NCI-H1105 treated with DMSO at 0.1 percent for 48 hours (cell line): ENCODE results near the gene TBX20.

Experiments
- DNase-seq: peaks from one replicate; lab custom pipeline; 2025; lab: John Stamatoyannopoulos, UW

TBX20 gene, protein sequence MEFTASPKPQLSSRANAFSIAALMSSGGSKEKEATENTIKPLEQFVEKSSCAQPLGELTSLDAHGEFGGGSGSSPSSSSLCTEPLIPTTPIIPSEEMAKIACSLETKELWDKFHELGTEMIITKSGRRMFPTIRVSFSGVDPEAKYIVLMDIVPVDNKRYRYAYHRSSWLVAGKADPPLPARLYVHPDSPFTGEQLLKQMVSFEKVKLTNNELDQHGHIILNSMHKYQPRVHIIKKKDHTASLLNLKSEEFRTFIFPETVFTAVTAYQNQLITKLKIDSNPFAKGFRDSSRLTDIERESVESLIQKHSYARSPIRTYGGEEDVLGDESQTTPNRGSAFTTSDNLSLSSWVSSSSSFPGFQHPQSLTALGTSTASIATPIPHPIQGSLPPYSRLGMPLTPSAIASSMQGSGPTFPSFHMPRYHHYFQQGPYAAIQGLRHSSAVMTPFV

DNA sequence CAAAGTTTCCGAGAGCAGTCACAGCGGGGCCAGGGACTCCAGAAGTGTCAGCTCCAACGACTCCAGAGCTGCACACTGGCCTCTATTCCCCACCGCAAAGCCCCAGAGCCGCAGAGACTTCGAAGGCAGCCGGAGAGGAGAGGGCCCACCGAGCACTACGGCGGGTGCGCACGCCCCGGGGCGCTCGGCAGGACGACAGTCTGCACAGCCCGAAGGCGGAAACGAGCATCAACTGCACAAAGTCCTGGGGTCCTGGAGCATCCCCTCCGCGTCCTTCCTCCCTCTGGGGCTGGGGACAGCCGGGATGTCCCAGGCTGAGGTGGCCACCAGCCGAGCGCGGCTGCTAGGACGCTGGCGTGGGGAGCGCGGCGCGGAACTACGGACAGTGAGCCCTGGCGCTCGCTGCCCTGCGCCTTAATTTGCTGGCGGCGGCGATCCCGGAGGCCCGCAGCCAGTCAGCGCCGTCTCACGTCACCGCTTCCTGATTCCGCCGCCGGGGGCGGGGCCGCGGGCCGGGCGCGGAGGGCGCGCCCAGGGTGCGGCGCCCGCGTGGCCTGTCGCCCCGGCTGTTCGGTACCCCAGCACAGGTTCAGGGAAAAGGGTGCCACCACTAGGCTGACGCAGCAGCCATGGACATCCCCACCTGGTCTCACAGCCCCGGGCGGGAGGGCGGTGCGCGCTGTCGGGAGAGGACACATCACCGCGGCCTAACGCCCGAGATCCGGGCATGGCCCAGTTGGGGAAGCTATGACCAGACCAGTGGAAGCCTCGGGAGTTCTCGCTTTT, at the start of gene TBX20:
Gene TBX20, minus strand, starts transcription at position 391 of the 786 bp plus-strand sequence. CDS start 480 bp downstream, outside the sequence.
- DNase-seq, result no peak

DNA sequence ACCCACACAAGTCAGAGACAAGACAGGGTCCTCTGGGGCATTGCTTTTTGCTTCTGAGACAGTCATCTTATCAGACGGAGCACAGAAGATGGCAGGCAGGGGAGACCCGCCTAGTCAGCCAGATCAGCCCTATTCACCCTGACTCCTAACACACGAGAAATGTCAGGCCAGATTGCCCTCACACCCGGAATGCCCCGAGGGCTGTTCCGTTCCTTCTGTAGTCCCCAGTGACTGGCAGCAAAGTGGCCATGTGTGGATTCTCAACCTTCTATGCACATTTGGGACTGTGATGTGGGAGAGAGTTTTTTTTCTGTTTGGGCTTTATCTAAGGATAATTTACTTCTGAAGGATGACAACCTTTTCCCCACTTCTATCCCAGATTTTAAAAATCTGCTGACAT, 35.5 kb upstream of the TBX20 start:
- DNase-seq, result no peak

DNA sequence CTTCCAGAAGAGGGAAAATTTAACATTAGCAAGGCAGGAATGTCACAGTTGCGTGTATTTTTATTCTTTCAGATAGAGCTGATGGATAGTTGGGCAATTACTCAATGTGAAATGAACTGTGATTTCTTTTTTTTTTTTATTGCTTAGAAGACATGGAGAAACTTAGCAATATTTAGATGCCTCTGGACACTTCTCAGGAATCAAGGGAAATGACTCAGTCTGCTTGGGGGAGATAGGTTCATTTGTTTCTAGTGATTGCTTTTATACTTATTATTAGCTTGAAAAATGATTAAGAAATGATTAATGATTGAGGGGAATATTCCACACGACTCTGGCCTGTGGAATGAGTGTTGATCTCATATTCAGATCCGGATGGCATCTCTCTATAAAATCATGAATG, 33.1 kb upstream of the TBX20 start:
- DNase-seq, result no peak

DNA sequence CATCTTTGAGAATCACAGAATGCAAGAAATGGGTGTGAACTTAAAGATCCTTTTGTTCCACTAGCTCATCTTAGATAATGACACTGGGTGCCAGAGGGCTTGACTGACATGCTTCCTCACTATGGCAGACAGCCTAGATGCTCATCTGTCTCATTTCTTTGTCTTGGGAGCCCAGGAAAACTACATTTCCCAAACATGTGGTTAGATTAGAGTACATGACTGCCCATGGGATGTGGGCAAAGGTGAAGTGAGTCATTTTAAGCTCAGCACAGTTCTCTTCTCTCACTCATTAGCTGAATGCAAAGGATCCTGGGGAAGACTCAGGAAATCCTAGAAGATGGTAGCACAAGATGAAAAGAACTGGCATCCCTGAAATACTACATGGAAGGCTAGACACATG, 32.5 kb upstream of the TBX20 start:
- no peak for DNase-seq

DNA sequence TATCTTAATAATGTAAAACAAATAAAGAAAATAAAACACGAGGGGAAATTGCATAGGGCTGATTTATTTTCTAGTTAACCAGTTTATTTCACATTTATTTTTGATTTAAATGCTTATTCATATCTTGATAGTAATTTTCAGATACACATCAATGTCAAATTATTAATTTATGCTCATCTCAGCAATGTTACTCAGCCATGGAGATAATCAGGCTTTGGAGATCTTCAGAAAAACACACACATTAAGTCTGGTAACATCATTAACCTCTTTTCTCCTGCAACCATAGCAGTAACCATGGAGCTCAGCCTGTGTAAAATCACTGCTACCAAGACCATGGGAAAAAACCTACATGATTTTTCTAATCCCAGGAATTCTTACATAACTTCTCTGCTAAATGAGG, 31.9 kb upstream of the TBX20 start:
- DNase-seq, result no peak

DNA sequence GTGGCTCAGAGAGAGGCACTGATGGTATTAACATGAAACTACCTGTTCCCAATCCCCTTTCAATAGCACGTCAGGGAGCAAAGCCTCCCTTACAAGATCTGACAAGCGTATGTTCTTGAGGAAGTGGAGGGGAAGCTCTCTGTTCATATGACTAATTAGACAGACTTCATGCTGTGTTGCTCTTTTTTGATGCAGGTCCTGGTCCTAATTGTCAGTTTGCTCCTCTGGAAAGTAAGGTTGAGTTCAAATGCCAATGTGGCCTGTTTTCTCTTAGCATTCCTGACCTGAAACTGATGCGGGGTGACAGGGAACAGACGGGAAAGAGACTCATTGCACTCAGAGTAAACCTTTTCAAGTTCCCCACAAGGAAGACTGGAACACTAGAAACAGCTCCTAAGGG, 27.0 kb upstream of the TBX20 start:
- no peak for DNase-seq

DNA sequence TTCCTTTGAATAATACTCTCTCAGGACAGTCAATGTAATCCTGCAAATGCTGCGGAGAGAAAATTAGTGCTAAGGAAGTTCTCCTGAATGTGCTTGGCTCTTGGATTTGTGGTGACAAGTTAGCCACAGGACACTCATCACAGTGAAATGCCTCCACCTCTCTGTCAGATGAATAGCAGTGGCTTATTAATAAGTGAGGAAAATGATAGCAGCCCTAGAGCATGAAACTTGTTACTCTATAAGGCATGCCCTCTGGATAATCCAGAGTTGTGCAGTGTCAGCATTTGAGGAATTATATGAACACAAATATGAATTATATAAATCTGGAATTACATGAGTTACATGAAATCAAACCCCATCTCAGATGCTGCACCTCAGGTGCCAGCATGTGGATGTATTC, 23.5 kb upstream of the TBX20 start:
- DNase-seq, result no peak

DNA sequence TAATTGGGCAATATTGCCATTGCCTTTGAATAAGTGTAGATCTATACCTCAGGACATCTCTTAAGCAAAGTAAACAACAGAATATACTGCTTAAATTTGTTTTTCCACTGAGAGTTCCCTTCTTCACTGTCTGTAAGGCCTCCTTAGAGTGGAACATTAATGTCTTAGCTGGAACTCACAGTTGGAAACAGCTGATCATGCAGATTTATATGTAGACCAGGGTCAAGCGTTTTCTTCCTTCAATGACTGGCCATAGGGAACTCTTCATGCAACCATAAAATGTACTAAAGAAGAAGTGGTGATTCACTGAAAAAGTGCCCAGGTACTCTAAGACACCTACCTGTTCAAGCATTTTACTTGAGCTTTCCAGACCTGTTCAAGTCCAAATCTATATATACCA, 18.3 kb upstream of the TBX20 start:
- no peak for DNase-seq

DNA sequence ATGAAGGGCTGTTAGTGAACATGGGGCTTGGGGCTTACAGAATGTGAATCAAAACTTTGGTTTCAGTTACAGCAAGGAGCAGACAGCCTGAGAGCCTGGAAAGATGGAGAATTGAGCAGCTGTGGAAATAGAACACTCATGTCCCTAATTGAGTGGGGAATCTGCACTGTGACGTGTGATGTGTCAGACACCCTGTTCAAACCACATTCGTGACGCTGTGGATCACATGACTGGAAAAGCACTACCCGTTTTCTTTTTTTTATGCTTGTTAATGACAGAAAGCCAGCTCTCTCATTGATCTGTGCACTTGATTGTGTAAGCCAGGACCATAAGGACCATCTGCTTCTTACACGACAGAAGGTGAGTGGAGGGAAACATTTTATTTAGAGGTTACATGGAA, 15.1 kb upstream of the TBX20 start:
- no peak for DNase-seq

DNA sequence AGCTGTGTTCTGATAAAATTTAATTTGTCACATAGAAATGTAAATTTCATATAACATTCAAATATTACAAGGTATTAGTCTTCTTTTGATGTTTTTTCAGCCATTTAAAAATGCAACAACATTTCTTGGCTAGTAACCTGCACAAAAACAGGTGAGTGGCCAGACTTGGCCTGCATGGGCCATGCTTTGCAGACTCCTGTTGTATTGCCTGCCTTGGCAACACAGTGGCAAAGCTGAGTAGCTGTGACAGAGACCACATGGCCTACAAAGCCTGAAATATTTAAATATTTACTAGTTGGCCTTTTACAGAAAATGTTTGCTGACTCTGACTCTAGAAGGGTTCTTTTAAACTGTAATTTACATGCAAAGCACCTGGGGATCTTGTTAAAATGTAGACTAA, 13.5 kb upstream of the TBX20 start:
- no peak for DNase-seq

DNA sequence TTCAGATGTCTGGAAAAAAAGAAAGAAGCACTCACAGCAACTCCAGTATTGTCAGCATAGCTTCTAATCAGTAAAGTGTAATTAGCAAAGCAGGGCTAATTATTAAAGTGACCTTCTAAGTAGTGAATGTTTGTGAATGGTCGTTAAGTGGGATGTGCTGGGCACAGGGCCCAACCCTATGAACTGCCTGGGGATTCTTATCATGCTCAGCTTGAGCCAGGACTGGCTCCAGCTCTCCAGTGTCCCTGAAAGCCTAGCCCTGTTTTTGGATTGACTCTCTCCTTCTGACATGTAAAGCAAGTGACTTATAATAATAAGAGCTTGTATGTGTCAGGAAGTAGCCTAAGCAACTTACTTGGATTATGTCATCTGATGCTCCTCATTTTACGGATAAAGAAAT, 9.5 kb upstream of the TBX20 start:
- DNase-seq, result peak; percentile 88

DNA sequence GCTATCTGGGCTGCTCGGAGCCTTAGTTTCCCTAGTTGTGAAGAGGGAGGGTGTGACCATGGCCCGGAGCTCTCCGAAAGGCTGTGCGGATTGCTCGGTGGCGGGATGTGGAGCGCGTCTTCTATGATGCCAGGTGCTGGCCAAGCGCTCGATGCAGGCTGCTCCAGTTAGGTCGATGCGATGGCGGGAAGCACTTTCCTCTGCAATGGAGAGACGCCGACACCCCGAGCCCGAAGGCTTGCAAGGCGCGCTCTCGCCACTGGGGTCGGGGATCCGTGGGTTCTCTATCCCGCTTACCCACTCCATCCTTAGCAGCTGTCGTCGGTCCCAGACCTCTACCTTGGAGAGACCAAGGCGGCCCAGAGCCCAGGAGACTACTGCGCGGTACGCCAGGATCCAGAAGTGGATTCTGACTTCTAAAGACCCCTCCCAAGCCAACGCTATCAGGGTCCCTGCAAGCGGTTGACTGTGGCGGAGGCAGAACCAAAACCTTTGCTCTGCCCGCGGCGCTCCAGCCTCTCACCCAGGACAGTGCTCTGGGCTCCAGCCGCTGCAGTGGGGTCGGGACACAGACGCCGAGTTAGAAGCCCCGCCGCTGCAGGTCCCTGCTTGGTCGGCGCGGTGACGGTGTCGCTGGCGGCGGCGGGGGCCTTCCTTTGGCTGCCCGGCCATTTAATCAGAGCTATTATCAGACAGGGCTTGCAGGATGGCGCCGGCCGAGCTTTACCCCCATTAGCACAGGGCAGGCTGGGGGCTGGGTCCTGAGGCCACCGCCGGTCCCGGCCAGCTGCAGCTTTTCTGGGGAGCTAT, 7.8 kb upstream of the TBX20 start:
- no peak for DNase-seq

DNA sequence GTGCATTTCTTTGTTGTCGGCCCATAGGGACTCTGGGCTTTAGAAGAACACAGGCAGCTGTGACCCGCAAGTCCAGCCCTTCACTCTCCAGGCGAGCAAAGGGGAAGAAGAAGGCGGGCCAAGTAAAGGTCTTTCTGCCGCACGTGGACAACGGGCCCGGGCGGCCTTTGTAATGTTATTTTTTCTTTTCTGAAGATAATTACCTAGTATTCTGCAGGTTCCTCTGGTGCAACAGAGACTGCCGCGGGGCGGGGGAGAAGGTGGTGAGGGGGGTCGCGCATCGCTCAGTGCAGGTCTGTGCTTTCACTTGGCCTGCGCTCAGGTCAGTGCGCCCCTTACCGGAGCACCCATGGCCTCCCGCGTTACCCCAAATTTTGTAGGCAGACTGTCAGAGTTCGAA, 7.1 kb upstream of the TBX20 start:
- DNase-seq, result no peak

DNA sequence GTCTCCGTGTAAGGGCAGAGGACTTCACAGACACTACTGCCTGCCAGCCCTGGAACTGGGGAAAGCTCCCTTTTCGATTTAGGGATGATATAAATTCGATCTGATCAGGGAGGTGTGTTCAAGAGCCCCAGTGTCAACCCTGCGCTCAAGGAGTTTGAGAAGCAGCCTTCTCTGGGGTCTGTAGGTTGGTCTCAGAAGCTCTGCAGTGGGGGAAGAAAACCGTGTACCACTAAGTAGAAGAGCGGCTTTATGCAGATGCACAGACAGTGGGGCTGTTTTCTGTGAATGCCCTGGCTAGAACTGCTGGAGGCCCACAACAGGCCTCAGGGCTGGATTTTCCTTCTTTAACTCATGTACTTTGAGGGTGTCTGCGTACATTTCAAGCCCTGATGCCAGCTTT, 6.3 kb upstream of the TBX20 start:
- DNase-seq, result no peak

DNA sequence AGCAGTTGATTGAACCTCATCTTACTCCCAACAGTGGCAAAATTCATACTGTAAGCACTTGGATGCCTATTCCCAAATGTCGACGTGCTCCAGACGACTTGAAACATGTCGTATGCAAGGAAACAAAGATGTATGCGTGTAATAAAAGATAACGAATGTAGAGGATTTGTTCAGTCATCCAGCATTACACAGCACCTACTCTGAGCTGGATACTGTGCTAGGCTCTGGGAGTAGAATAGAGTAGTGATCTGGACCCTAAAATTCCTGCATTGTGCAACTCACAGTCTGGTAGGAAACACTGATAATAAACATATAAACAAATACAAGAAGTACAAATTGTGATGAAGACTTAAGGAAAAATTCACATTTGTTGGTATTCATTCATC, 5.6 kb upstream of the TBX20 start:
- DNase-seq, result no peak

DNA sequence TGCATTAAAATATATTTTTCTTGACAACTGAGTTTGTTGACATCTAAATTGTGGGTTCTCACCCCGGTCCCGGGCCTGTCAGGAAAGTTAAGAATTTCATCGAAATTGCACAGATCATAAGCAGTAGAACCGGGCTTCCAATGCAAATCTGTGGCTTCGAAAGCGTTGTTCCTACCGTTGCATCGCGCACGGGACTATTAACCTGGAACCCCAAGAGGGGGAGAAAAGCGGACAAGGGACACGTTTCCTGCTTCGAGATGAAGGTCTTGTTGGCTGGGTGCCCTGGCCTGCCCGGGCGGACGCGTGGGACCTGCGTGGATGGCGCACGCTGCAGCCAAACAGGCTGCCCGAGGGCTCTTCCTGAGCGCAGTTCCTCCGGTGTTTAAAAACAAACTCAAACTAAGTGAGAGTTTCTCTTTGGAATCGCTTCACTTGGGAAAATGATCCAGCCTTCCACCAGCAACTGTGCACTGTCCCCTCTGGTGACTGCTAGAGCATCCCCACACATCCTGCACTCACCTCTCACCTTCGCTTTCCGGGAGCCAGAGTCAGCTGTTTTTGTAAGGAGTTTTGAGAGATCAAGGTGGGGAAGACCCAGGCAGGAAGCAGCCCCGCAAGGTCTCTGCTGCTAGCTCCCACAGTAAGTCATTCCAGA, 5.1 kb upstream of the TBX20 start:
- no peak for DNase-seq

DNA sequence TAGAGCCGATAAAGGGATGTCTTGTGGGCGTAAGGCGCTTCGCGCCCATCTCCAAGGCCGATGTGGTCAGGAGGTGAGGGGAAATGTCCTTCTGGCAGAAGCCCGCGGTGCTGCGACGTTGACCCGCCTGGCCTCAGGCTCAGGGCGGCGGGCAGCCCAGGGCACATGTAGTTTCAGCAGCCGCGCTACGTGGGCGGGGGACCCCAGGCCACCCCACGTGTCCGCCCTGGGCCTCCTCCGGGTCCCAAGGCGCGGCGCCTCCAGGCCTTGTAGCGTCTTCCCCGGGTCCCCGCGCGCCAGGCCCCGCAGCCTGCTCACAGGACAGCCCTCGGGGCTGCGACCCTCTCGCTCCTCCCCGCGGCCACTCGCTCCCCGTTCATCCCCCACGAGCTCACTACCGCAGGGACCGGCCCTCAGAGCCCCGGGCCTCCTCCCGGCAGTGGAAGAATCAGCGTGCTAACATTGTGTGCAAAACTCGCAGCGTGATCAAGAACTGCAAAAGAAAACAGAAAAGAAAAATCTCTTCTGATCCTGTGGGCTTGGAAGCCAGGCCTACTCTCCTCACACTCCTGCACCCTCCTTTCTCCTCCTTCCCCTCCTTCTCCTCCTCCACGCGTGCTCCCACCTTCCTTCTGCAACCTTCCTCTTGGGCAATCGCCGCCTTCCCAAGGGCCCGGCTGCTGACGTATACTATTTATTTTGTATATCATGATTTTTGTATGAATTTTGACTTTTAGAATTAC, 4.4 kb upstream of the TBX20 start:
- no peak for DNase-seq

DNA sequence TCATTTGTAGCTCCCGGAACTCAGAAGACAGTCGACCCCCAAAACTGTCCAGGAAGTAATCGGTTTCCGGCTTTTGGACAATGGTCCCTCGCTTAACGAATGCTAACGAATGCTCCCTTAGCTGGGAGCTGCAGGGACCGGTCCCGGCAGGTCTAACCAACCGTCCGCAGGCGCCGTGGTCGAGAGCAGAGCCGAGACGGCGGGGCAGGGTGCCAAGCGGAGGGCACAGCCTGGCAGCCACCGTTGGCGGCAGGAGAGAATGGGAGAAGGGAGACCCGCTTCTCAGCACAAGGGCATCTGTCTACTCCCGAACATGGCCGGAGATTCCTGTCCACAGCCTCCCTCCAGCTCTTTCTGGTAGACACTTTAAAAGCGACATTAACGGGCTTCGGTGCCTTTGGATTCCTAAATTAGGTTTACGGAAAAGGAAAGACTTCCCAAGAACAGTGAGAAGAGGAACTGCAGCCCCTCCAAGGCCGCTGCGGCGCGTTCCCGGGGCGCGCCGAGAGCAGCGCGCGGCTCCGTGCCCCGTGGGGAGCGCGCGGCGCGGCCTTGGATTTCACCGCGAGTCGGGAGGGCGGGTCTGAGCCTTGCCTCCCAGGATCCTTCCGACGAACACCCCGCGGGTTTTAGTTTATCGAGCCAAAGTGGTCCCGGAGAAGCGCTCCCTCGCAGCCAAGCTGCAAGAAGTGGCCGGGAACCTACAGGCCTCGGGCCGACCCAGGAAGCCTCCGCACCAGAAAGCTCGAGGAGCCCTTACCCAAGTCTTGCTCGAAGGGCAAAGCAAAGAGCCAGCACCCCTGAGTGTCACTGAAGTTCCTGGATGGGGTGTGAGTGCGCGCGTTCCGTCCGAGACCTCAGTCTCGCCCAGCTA, 3.6 kb upstream of the TBX20 start:
- peak; percentile 43 for DNase-seq

DNA sequence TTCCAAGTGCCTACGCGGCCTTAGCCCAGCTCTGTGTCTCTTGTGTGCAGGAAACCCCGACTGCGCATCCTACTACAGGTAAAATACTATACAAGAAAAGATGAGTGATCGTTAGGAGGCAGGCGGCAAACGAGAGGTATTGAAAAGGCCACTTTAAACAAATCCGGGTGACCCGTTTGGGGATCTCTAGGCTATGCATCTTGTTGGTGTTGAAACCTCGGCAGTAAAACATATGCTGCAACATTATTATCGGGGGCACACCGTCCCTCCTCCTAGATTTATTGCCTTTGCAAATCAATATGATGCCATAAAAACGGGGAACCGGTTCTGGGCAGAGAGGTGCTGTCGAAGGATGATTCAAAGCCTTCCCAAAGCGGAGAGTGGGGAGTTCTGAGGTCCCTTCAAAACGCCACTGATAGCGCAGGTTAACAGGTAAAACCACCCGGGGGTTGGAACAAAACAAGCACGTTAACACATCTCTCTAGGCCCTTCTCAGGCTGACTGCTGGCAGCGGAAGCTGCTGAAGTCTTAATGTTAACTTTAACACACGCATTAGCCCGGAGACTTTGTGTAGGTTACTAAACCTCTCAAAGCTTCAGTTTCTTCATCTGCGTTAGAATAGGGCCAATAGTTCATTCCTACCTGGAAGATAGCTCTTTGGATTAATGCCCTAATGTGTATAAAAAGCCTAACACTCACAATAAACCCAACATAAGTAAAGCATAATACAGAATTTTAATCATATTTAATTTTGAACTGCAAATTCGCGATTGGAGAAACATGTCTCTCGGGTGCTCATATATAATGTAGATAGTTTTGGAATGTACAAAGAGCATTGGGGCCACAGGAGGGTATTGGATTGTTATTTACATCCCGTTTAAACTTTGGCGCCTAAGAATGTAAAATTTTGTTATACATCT, 2.6 kb upstream of the TBX20 start:
- DNase-seq, result no peak
